Fibroblast of lung (primary cell): ENCODE results near the gene RBM7. TPM values are rescaled to one million over a fixed set of nuclear protein-coding genes. Genes with fewer than 3 reads are reported as not detected.

Experiments
- DNase-seq, 2 donors: peaks; one replicate each; pipeline versions ENCODE4 v3.0.0 to v3.0.0-alpha.2; 2010; ENCODE audit warnings: low read depth in 2 of 2
- H2AFZ ChIP-seq: 2 replicates; pipeline ENCODE4 v1.5.1; 2012; ENCODE audit warnings: low read length, control low read depth, inconsistent platforms
- H3K27ac ChIP-seq: 2 replicates; pipeline ENCODE4 v1.5.1; 2011; ENCODE audit warnings: low read length, control low read depth; ENCODE audit not compliant: insufficient read depth
- H3K27me3 ChIP-seq: 2 replicates; pipeline ENCODE4 v1.5.1; 2011; ENCODE audit warnings: mild to moderate bottlenecking, low read length; ENCODE audit not compliant: control insufficient read depth, insufficient read depth
- H3K36me3 ChIP-seq: 2 replicates; pipeline ENCODE4 v1.5.1; 2011; ENCODE audit warnings: low read length; ENCODE audit not compliant: control insufficient read depth, insufficient read depth
- H3K4me1 ChIP-seq: 2 replicates; pipeline ENCODE4 v1.5.1; 2011; ENCODE audit warnings: low read length; ENCODE audit not compliant: control insufficient read depth, insufficient read depth; ENCODE audit errors: extremely low read depth
- H3K4me2 ChIP-seq: 2 replicates; pipeline ENCODE4 v1.5.1; 2011; ENCODE audit warnings: low read length, control low read depth; ENCODE audit not compliant: insufficient read depth; ENCODE audit errors: extremely low read depth
- H3K4me3 ChIP-seq, 4 experiments: fragments of 200-600 bp in 1 of 4; sonication (generic) in 1 of 4; replicated peaks in 1 of 4; 2 replicates each; pipeline ENCODE4 v1.5.1; 2011 to 2016; ENCODE audit warnings: low read length in 4 of 4, low read depth in 3 of 4, mild to moderate bottlenecking in 3 of 4, control low read depth in 2 of 4, inconsistent platforms in 1 of 4, mixed read lengths in 1 of 4; ENCODE audit not compliant: insufficient read depth in 1 of 4; ENCODE audit errors: control extremely low read depth in 1 of 4
- H3K79me2 ChIP-seq: 2 replicates; pipeline ENCODE4 v1.5.1; 2012; ENCODE audit warnings: mild to moderate bottlenecking, low read length, inconsistent platforms; ENCODE audit not compliant: control insufficient read depth, insufficient read depth
- H3K9ac ChIP-seq: 2 replicates; pipeline ENCODE4 v1.5.1; 2011; ENCODE audit warnings: mild to moderate bottlenecking, low read length, control low read depth; ENCODE audit not compliant: insufficient read depth
- H3K9me3 ChIP-seq: 2 replicates; pipeline ENCODE4 v1.5.1; 2012; ENCODE audit warnings: low read depth, low read length; ENCODE audit not compliant: control insufficient read depth, insufficient read depth
- H4K20me1 ChIP-seq: 2 replicates; pipeline ENCODE4 v1.5.1; 2011; ENCODE audit warnings: low read length; ENCODE audit not compliant: control insufficient read depth, insufficient read depth; ENCODE audit errors: extremely low read depth
- EZH2 ChIP-seq: IDR thresholded peaks from 2 replicates; pipeline ENCODE4 v1.5.1; 2012; ENCODE audit warnings: low read length, control low read depth, mild to moderate bottlenecking; ENCODE audit errors: missing control alignments
- polyA plus RNA-seq, 2 donors: library from polyadenylated mRNA; depleted of rRNA in 1 of 2; stranded (reverse) in 1 of 2; unstranded in 1 of 2; fragments of >200 nt; gene quantifications; 2 replicates each; pipeline ENCODE4 v1.2.1, GENCODE V29; 2011 to 2012; ENCODE audit warnings: missing spikeins in 1 of 2
- total RNA-seq: library from RNA; depleted of rRNA; stranded (reverse); fragments of >200 nt; gene quantifications from 2 replicates; pipeline ENCODE4 v1.2.1, GENCODE V29; 2014
- TF ChIP-seq, protein P1 (sequence below), 2 donors: IDR thresholded peaks in 1 of 2; conservative IDR thresholded peaks in 1 of 2; 1 replicate in 1 of 2; 2 replicates in 1 of 2; pipeline ENCODE4 v1.5.1; 2011 to 2012; ENCODE audit warnings: low read length in 2 of 2, control low read depth in 1 of 2, inconsistent platforms in 1 of 2, low read depth in 1 of 2, mild to moderate bottlenecking in 1 of 2

The RBM7 gene
- total and polyA plus RNA-seq, 2 donors (not counting 1 experiment from before 2014, with no cell fraction given) = 46.5 to 81.1 TPM

GRCh38 chr11:114447444-114447843 is 47.0 kb downstream of the RBM7 start:
- Histone ChIP-seq H3K27ac (peak overlapping the region; percentile 23), H3K9me3 (no peaks in the 10 kb centered on the region), H3K4me1 (peaks cover 11% of the 10 kb centered on the region), H3K4me2 (no peak overlapping the region), H3K36me3 (peaks cover 9% of the 10 kb centered on the region), H3K4me3 (no peak overlapping the region), H2AFZ (no peak overlapping the region), H3K79me2 (peaks cover 40% of the 10 kb centered on the region), H4K20me1 (peaks cover 1% of the 10 kb centered on the region), H3K9ac (no peak overlapping the region), H3K27me3 (no peaks in the 10 kb centered on the region)
- TF ChIP-seq, protein P1, sequence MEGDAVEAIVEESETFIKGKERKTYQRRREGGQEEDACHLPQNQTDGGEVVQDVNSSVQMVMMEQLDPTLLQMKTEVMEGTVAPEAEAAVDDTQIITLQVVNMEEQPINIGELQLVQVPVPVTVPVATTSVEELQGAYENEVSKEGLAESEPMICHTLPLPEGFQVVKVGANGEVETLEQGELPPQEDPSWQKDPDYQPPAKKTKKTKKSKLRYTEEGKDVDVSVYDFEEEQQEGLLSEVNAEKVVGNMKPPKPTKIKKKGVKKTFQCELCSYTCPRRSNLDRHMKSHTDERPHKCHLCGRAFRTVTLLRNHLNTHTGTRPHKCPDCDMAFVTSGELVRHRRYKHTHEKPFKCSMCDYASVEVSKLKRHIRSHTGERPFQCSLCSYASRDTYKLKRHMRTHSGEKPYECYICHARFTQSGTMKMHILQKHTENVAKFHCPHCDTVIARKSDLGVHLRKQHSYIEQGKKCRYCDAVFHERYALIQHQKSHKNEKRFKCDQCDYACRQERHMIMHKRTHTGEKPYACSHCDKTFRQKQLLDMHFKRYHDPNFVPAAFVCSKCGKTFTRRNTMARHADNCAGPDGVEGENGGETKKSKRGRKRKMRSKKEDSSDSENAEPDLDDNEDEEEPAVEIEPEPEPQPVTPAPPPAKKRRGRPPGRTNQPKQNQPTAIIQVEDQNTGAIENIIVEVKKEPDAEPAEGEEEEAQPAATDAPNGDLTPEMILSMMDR (conservative IDR thresholded peaks at IDR 0.05 in 1 of 2, IDR thresholded peaks at IDR 0.05 in 1 of 2; ENCODE audit: low read depth in 1 of 2, low read length in 2 of 2) = no peak
- no peak for TF ChIP-seq EZH2
- no peak for DNase-seq

- Histone ChIP-seq H3K27me3 (no peaks in the 10 kb centered on the region), H2AFZ (no peak overlapping the region), H3K4me2 (no peak overlapping the region), H3K79me2 (peaks cover 36% of the 10 kb centered on the region), H3K36me3 (peaks cover 9% of the 10 kb centered on the region), H4K20me1 (peaks cover 1% of the 10 kb centered on the region), H3K4me3 (no peak overlapping the region), H3K9ac (no peak overlapping the region), H3K4me1 (peaks cover 11% of the 10 kb centered on the region), H3K9me3 (no peaks in the 10 kb centered on the region), H3K27ac (peak overlapping the region; percentile 23)
- TF ChIP-seq EZH2 = no peak
- TF ChIP-seq, protein P1 (conservative IDR thresholded peaks at IDR 0.05 in 1 of 2, IDR thresholded peaks at IDR 0.05 in 1 of 2; ENCODE audit: low read depth in 1 of 2, low read length in 2 of 2) = no peak
- peak; percentile 65 to 89 for DNase-seq
Observed at GRCh38 chr11:114447892-114448291, 47.4 kb downstream of the RBM7 start.

DNA sequence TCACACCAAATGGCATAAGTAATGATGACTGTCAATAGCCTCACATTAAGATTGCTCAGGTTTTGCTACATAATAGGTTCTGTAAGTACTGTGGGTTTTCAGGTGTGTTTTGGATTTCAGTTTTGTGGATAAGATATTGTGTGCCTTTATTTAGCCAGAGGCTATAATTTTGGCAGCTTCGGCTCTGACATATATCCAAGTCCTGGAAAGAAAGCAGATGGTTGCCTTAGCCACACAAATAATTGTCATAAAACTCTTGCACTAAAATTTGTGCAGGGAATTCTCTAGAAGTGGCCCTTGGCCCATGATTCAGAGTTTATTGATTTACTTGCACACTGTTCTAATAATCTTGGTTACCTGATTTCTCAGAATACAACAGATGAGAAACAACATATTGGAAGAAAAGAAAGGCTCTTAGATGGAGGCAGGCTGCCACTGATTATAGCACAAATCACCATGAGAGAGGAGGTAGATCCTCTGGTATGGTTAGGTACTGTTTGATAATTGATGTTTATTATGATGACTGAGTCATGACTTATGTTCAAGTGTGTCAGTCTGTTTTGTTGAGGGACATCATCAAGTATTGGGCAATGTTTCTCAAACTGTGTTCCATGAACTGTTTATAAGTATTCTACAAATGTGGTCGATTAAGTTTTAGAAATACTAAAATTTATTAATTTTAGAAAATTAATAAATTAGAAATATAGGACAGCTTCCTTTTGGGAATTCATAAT is 48.5 kb downstream of the RBM7 start:
- H3K27me3 ChIP-seq = no peaks in the 10 kb centered on the region
- peaks cover 11% of the 10 kb centered on the region for H3K4me1 ChIP-seq
- H3K4me3 ChIP-seq = no peak overlapping the region
- peaks cover 26% of the 10 kb centered on the region for H3K79me2 ChIP-seq
- H3K36me3 ChIP-seq = peaks cover 11% of the 10 kb centered on the region
- no peaks in the 10 kb centered on the region for H3K9me3 ChIP-seq
- TF ChIP-seq, protein P1 (conservative IDR thresholded peaks at IDR 0.05 in 1 of 2, IDR thresholded peaks at IDR 0.05 in 1 of 2; ENCODE audit: low read depth in 1 of 2, low read length in 2 of 2) = no peak
- TF ChIP-seq EZH2 = no peak
- no peak overlapping the region for H3K27ac ChIP-seq
- H2AFZ ChIP-seq = no peak overlapping the region
- H3K4me2 ChIP-seq = no peak overlapping the region
- peaks cover 1% of the 10 kb centered on the region for H4K20me1 ChIP-seq
- peak in 1 of 2 donors; percentile 33 for DNase-seq
- H3K9ac ChIP-seq = no peak overlapping the region
